Endothelial cell of umbilical vein (primary cell): ENCODE data around the gene BLTP3B. TPM values are rescaled to one million over a fixed set of nuclear protein-coding genes. Genes with fewer than 3 reads are reported as not detected.

ENCODE experiments used
- BruUV-seq: library from RNA; stranded (reverse); fragments of 400-500 nt; replicated peaks from 2 replicates; lab custom pipeline; 2021; lab: Mats Ljungman, UMichigan
- CTCF ChIA-PET: fragments of 300-600, 350-600 bp; sonication (Branson Sonifier 250); formaldehyde crosslinking; loops from one replicate; lab custom pipeline; 2021; ENCODE audit warnings: antibody characterized with exemption, inconsistent platforms; lab: Charles Lee
- POLR2A ChIA-PET: fragments of 300-600, 350-600 bp; sonication (Branson Sonifier 250); formaldehyde crosslinking; loops from one replicate; lab custom pipeline; 2021; ENCODE audit warnings: antibody characterized with exemption, inconsistent platforms; lab: Charles Lee
- DNase-seq: peaks from one replicate; pipeline ENCODE4 v3.0.0-alpha.2; 2011; ENCODE audit warnings: low read depth, low spot score
- FAIRE-seq: peaks from 2 replicates; lab custom pipeline; 2011; peaks lifted over from hg19 to GRCh38; lab: Jason Lieb, UNC
- H2AFZ ChIP-seq: 2 replicates; pipeline ENCODE4 v1.6.0; 2012; ENCODE audit warnings: low read depth, low read length, control low read depth, inconsistent platforms
- H3K27ac ChIP-seq: 2 replicates; pipeline ENCODE4 v1.5.1; 2011; ENCODE audit warnings: low read depth, mild to moderate bottlenecking, control low read depth, low read length, moderate library complexity; ENCODE audit not compliant: insufficient read depth
- H3K27me3 ChIP-seq, 2 experiments: 2 replicates each; pipeline versions ENCODE4 v1.6.0 to v1.6.1; 2011; ENCODE audit warnings: low read length in 2 of 2, mixed read lengths in 1 of 2; ENCODE audit not compliant: control insufficient read depth in 2 of 2, insufficient read depth in 2 of 2
- H3K36me3 ChIP-seq, 2 experiments: 2 replicates in 1 of 2; 3 replicates in 1 of 2; pipeline ENCODE4 v1.5.1; 2011; ENCODE audit warnings: low read length in 2 of 2, mild to moderate bottlenecking in 1 of 2, moderate library complexity in 1 of 2; ENCODE audit not compliant: control insufficient read depth in 2 of 2, insufficient read depth in 2 of 2; ENCODE audit errors: extremely low read depth in 1 of 2
- H3K4me1 ChIP-seq: 3 replicates; pipeline ENCODE4 v1.5.1; 2011; ENCODE audit warnings: mild to moderate bottlenecking, low read length; ENCODE audit not compliant: control insufficient read depth, insufficient read depth; ENCODE audit errors: extremely low read depth
- H3K4me2 ChIP-seq: 2 replicates; pipeline ENCODE4 v1.6.1; 2011; ENCODE audit warnings: low read length, control low read depth, mixed read lengths; ENCODE audit not compliant: insufficient read depth
- H3K4me3 ChIP-seq, 3 experiments: fragments of 200-600 bp in 1 of 3; sonication (generic), shearing (Covaris generic) in 1 of 3; replicated peaks in 1 of 3; 2 replicates each; pipeline ENCODE4 v1.5.1; 2011 to 2016; ENCODE audit warnings: control low read depth in 3 of 3, low read length in 3 of 3, mild to moderate bottlenecking in 2 of 3, inconsistent platforms in 1 of 3, low read depth in 1 of 3, moderate library complexity in 1 of 3; ENCODE audit not compliant: insufficient read depth in 1 of 3
- H3K79me2 ChIP-seq: 2 replicates; pipeline ENCODE4 v1.6.0; 2012; ENCODE audit warnings: low read length, inconsistent platforms; ENCODE audit not compliant: control insufficient read depth, insufficient read depth
- H3K9ac ChIP-seq: replicated peaks from 2 replicates; pipeline ENCODE3; 2011; ENCODE audit warnings: low read length, control low read depth; ENCODE audit not compliant: insufficient read depth; ENCODE audit errors: extremely low read depth
- H3K9me1 ChIP-seq: replicated peaks from 3 replicates; pipeline ENCODE4 v1.6.0; 2011; ENCODE audit warnings: mild to moderate bottlenecking, low read length; ENCODE audit not compliant: control insufficient read depth, insufficient read depth; ENCODE audit errors: extremely low read depth
- H3K9me3 ChIP-seq: replicated peaks from 2 replicates; pipeline ENCODE4 v1.5.1; 2012; ENCODE audit warnings: low read length, inconsistent platforms; ENCODE audit not compliant: control insufficient read depth, insufficient read depth
- H4K20me1 ChIP-seq: replicated peaks from 2 replicates; pipeline ENCODE3; 2011; ENCODE audit warnings: mild to moderate bottlenecking, low read length; ENCODE audit not compliant: control insufficient read depth, insufficient read depth; ENCODE audit errors: extremely low read depth
- CTCF ChIP-seq, 2 donors: IDR thresholded peaks; 1 replicate in 1 of 2; 2 replicates in 1 of 2; pipeline ENCODE4 v1.5.1; 2011; ENCODE audit warnings: low read length in 2 of 2, mild to moderate bottlenecking in 2 of 2, moderate library complexity in 2 of 2, control low read depth in 1 of 2, inconsistent platforms in 1 of 2, low read depth in 1 of 2; ENCODE audit not compliant: insufficient read depth in 1 of 2; ENCODE audit errors: extremely low read depth in 1 of 2
- EZH2 ChIP-seq: IDR thresholded peaks from 2 replicates; pipeline ENCODE4 v1.6.1; 2012; ENCODE audit warnings: borderline replicate concordance, low read depth, mild to moderate bottlenecking, moderate library complexity, low read length, inconsistent platforms; ENCODE audit not compliant: severe bottlenecking
- FOS ChIP-seq: IDR thresholded peaks from 2 replicates; pipeline ENCODE4 v1.6.1; 2011; ENCODE audit warnings: mild to moderate bottlenecking, low read length, moderate library complexity, borderline replicate concordance; ENCODE audit not compliant: insufficient read depth
- GATA2 ChIP-seq: IDR thresholded peaks from 2 replicates; pipeline ENCODE4 v1.7.0; 2011; ENCODE audit warnings: low read depth, mild to moderate bottlenecking, moderate library complexity, mixed read lengths, low read length; ENCODE audit not compliant: insufficient read length, insufficient read depth
- JUN ChIP-seq: IDR thresholded peaks from 2 replicates; pipeline ENCODE4 v1.6.1; 2011; ENCODE audit warnings: borderline replicate concordance, low read depth; ENCODE audit not compliant: insufficient read length, insufficient read depth
- MAX ChIP-seq: IDR thresholded peaks from 2 replicates; pipeline ENCODE4 v1.6.1; 2011; ENCODE audit not compliant: insufficient read depth, insufficient read length
- MYC ChIP-seq: IDR thresholded peaks from one replicate; pipeline ENCODE4 v1.6.1; 2011; ENCODE audit warnings: mild to moderate bottlenecking, low read depth, low read length
- POLR2A ChIP-seq: IDR thresholded peaks from 2 replicates; pipeline ENCODE4 v1.6.1; 2012; ENCODE audit warnings: low read depth, mild to moderate bottlenecking, control low read depth, low read length
- POLR2AphosphoS5 ChIP-seq: IDR thresholded peaks from 2 replicates; pipeline ENCODE4 v1.6.1; 2012; ENCODE audit warnings: low read depth, mild to moderate bottlenecking, control low read depth, low read length, moderate library complexity; ENCODE audit not compliant: insufficient read depth
- dilution Hi-C: fragments of 300-500 bp; cut with MboI; formaldehyde crosslinking; loops from one replicate; pipeline ENCODE4 v1.15.0; 2019; ENCODE audit warnings: low sequenced_read_pairs; ENCODE audit not compliant: extremely low pct_ligation_motif_present
- intact Hi-C: fragments of 100-400 bp; cut with micrococcal nuclease; formaldehyde crosslinking; loops from one replicate; pipeline ENCODE4 v1.10.0; 2022
- polyA plus RNA-seq, 4 experiments: library from polyadenylated mRNA; depleted of rRNA in 3 of 4; stranded (reverse) in 3 of 4; unstranded in 1 of 4; fragments of >200 nt; gene quantifications; 2 replicates each; pipeline versions ENCODE4 v1.2.1 to v1.2.3, GENCODE V29; 2011 to 2012; ENCODE audit warnings: missing spikeins in 1 of 4
- total RNA-seq: library from RNA; stranded (reverse); gene quantifications from 2 replicates; pipeline ENCODE4 v1.2.3, GENCODE V29; 2021

The BLTP3B gene
- total and polyA plus RNA-seq, 2 donors (not counting 3 experiments of a cell fraction or from before 2014, with no cell fraction given): 5.4 to 17.9 TPM

- FAIRE-seq: peak; percentile 93
- no peak for TF ChIP-seq EZH2
- peak; percentile 65 for TF ChIP-seq FOS
- no peak for TF ChIP-seq POLR2AphosphoS5
- Histone ChIP-seq H3K4me2 (peak overlapping the region; percentile 66), H3K36me3 (no peaks in the 10 kb centered on the region), H3K9me1 (no peaks in the 10 kb centered on the region), H2AFZ (peak overlapping the region; percentile 67), H4K20me1 (no peaks in the 10 kb centered on the region), H3K4me3 (peak overlapping the region; percentile 64 to 97 (median 74)), H3K27me3 (no peaks in the 10 kb centered on the region), H3K4me1 (peaks cover 5% of the 10 kb centered on the region), H3K79me2 (peaks cover 46% of the 10 kb centered on the region), H3K9me3 (no peaks in the 10 kb centered on the region), H3K27ac (peak overlapping the region; percentile 91), H3K9ac (peak overlapping the region; percentile 98)
- intact Hi-C loops: no loop called here
- BruUV-seq: TSS peak; percentile 50
- POLR2A ChIA-PET: no interaction called here
- peak; percentile 77 for DNase-seq
- CTCF ChIA-PET: no interaction called here
- dilution Hi-C loops: no loop called here
Observed at GRCh38 chr12:100141666-100141997, 1.0 kb downstream of the BLTP3B start.

- no peak overlapping the region for H3K4me2 ChIP-seq
- no peak for FAIRE-seq
Observed at GRCh38 chr12:100138803-100139098, 3.9 kb downstream of the BLTP3B start.

More at GRCh38 chr12:100138803-100139098, 3.9 kb downstream of the BLTP3B start:
- Histone ChIP-seq H2AFZ (no peak overlapping the region), H4K20me1 (no peaks in the 10 kb centered on the region), H3K79me2 (peaks cover 64% of the 10 kb centered on the region), H3K4me3 (no peak overlapping the region), H3K9ac (no peak overlapping the region), H3K9me1 (no peaks in the 10 kb centered on the region), H3K27me3 (no peaks in the 10 kb centered on the region), H3K9me3 (no peaks in the 10 kb centered on the region), H3K36me3 (no peaks in the 10 kb centered on the region), H3K4me1 (peaks cover 5% of the 10 kb centered on the region), H3K27ac (no peak overlapping the region)
- intact Hi-C loops (no loop called here), dilution Hi-C loops (no loop called here)
- ChIA-PET POLR2A (no interaction called here), CTCF (interaction anchor here (0.8 to 2.1 kb wide), 3 partner anchors 9 to 266 kb away, joined by 3 to 7 read pairs (median 4); no protein-coding TSS in a partner anchor)
- no TSS peak for BruUV-seq
- TF ChIP-seq JUN: no peak
- TF ChIP-seq MAX: no peak
- TF ChIP-seq POLR2AphosphoS5: no peak
- TF ChIP-seq MYC: no peak
- TF ChIP-seq EZH2: no peak
- no peak for TF ChIP-seq POLR2A
- no peak for TF ChIP-seq CTCF (IDR thresholded peaks at IDR 0.05; ENCODE audit: extremely low read depth in 1 of 2, insufficient read depth in 1 of 2, low read depth in 1 of 2, low read length in 2 of 2)
- no peak for TF ChIP-seq GATA2
- TF ChIP-seq FOS: no peak
- no peak for DNase-seq
